ENCODE data around the gene SEMA3E.
A peak's percentile ranks its signal among the peaks of the same experiment; 100 is the strongest.
"Not testable (repeated sequence)": the region's sequence is repeated elsewhere in the genome, so short reads cannot be mapped to it uniquely, and the experiment has no call there.

Gene SEMA3E

GRCh38 chr7:83648464-83649241 is at the start of gene SEMA3E:
Gene SEMA3E (minus strand): TSS chr7:83649139.
- H3K27ac ChIP-seq, result peak within 1 kb of the TSS in 2 of 21 experiments; percentile 15 to 54
- H3K4me3 ChIP-seq, result peak within 1 kb of the TSS in 3 of 7 experiments; percentile 6 to 25 (median 10)

- H3K4me3 ChIP-seq, result no peak overlapping the region
- no peak overlapping the region for H3K27ac ChIP-seq
Observed at GRCh38 chr7:83697804-83698530, 49.0 kb upstream of the SEMA3E start.

GRCh38 chr7:83696101-83696500 is 47.2 kb upstream of the SEMA3E start:
- no peak overlapping the region for H3K4me3 ChIP-seq
- H3K27ac ChIP-seq, result no peak overlapping the region

- no peak overlapping the region for H3K27ac ChIP-seq
Observed at GRCh38 chr7:83695128-83695960, 46.4 kb upstream of the SEMA3E start.

GRCh38 chr7:83693256-83693655 is 44.3 kb upstream of the SEMA3E start:
- Histone ChIP-seq H3K27ac (no peak overlapping the region), H3K4me3 (no peak overlapping the region)

More at GRCh38 chr7:83695128-83695960, 46.4 kb upstream of the SEMA3E start:
- H3K4me3 ChIP-seq, result no peak overlapping the region

GRCh38 chr7:83691095-83691494 is 42.2 kb upstream of the SEMA3E start:
- Histone ChIP-seq H3K4me3 (no peak overlapping the region), H3K27ac (no peak overlapping the region)

GRCh38 chr7:83689855-83690254 is 40.9 kb upstream of the SEMA3E start:
- no peak overlapping the region for H3K4me3 ChIP-seq
- no peak overlapping the region for H3K27ac ChIP-seq

GRCh38 chr7:83686416-83686815 is 37.5 kb upstream of the SEMA3E start:
- Histone ChIP-seq H3K4me3 (no peak overlapping the region), H3K27ac (no peak overlapping the region)

GRCh38 chr7:83684928-83685327 is 36.0 kb upstream of the SEMA3E start:
- H3K27ac ChIP-seq, result no peak overlapping the region
- no peak overlapping the region for H3K4me3 ChIP-seq

- H3K27ac ChIP-seq, result no peak overlapping the region
Observed at GRCh38 chr7:83681200-83681778, 32.4 kb upstream of the SEMA3E start.

GRCh38 chr7:83677180-83677866 is 28.4 kb upstream of the SEMA3E start:
- Histone ChIP-seq H3K4me3 (no peak overlapping the region), H3K27ac (no peak overlapping the region)

More at GRCh38 chr7:83681200-83681778, 32.4 kb upstream of the SEMA3E start:
- H3K4me3 ChIP-seq, result no peak overlapping the region

GRCh38 chr7:83673291-83673690 is 24.4 kb upstream of the SEMA3E start:
- not testable (repeated sequence) for H3K4me3 ChIP-seq, H3K27ac ChIP-seq

GRCh38 chr7:83672157-83672556 is 23.2 kb upstream of the SEMA3E start:
- no peak overlapping the region for H3K4me3 ChIP-seq

GRCh38 chr7:83663131-83663530 is 14.2 kb upstream of the SEMA3E start:
- H3K27ac ChIP-seq, result no peak overlapping the region
- H3K4me3 ChIP-seq, result no peak overlapping the region

More at GRCh38 chr7:83672157-83672556, 23.2 kb upstream of the SEMA3E start:
- H3K27ac ChIP-seq, result no peak overlapping the region

GRCh38 chr7:83658126-83658525 is 9.2 kb upstream of the SEMA3E start:
- Histone ChIP-seq H3K4me3 (no peak overlapping the region), H3K27ac (no peak overlapping the region)

GRCh38 chr7:83655951-83656556 is 7.1 kb upstream of the SEMA3E start:
- H3K27ac ChIP-seq, result no peak overlapping the region

GRCh38 chr7:83652481-83652880 is 3.5 kb upstream of the SEMA3E start:
- H3K27ac ChIP-seq, result no peak overlapping the region
- no peak overlapping the region for H3K4me3 ChIP-seq

More at GRCh38 chr7:83655951-83656556, 7.1 kb upstream of the SEMA3E start:
- H3K4me3 ChIP-seq, result no peak overlapping the region

GRCh38 chr7:83649701-83650100 is 762 bp upstream of the SEMA3E start:
- no peak overlapping the region for H3K4me3 ChIP-seq
- H3K27ac ChIP-seq, result no peak overlapping the region

GRCh38 chr7:83646027-83646426 is 2.9 kb downstream of the SEMA3E start:
- Histone ChIP-seq H3K4me3 (no peak overlapping the region), H3K27ac (no peak overlapping the region)
